OCI-LY1 (cell line): ENCODE measurements around the gene GABRD.

Source experiments
- H2AFZ ChIP-seq: fragments of 200-600 bp; sonication (generic), shearing (Covaris generic); 2 replicates; pipeline ENCODE4 v1.6.0; 2014; ENCODE audit warnings: antibody characterized with exemption, mild to moderate bottlenecking, low read length
- H3F3A ChIP-seq: fragments of 200-600 bp; sonication (generic), shearing (Covaris generic); 2 replicates; pipeline ENCODE4 v1.6.0; 2014; ENCODE audit warnings: mild to moderate bottlenecking, antibody characterized with exemption, low read length, moderate library complexity; ENCODE audit not compliant: insufficient read depth
- H3K27ac ChIP-seq: fragments of 200-600 bp; sonication (generic); 2 replicates; pipeline ENCODE4 v1.5.1; 2014; ENCODE audit warnings: low read length, mixed run types, mild to moderate bottlenecking, low read depth; ENCODE audit not compliant: poor library complexity, severe bottlenecking
- H3K27me3 ChIP-seq: fragments of 200-600 bp; sonication (generic); 2 replicates; pipeline ENCODE4 v1.6.0; 2014; ENCODE audit warnings: antibody characterized with exemption, mild to moderate bottlenecking, low read length, moderate library complexity; ENCODE audit not compliant: insufficient read depth
- H3K36me3 ChIP-seq: fragments of 200-600 bp; sonication (generic); 2 replicates; pipeline ENCODE4 v1.6.1; 2014; ENCODE audit warnings: mild to moderate bottlenecking, antibody characterized with exemption, low read length, moderate library complexity, mixed read lengths; ENCODE audit not compliant: insufficient read depth
- H3K4me1 ChIP-seq: fragments of 200-600 bp; sonication (generic); 2 replicates; pipeline ENCODE4 v1.5.1; 2014; ENCODE audit warnings: mild to moderate bottlenecking, low read length, moderate library complexity; ENCODE audit not compliant: insufficient read depth, severe bottlenecking
- H3K4me2 ChIP-seq: fragments of 200-600 bp; sonication (generic), shearing (Covaris generic); 2 replicates; pipeline ENCODE4 v1.6.1; 2014; ENCODE audit warnings: low read length
- H3K4me3 ChIP-seq: fragments of 200-600 bp; sonication (generic); 2 replicates; pipeline ENCODE4 v1.5.1; 2014; ENCODE audit warnings: low read length, low read depth, mild to moderate bottlenecking, mixed read lengths; ENCODE audit not compliant: poor library complexity, severe bottlenecking
- H3K79me2 ChIP-seq: fragments of 200-600 bp; shearing (Covaris generic); 2 replicates; pipeline ENCODE4 v1.6.1; 2016; ENCODE audit warnings: mixed run types, low read length, mixed read lengths; ENCODE audit not compliant: insufficient read depth
- H3K9ac ChIP-seq: fragments of 200-600 bp; sonication (generic), shearing (Covaris generic); 2 replicates; pipeline ENCODE4 v1.6.1; 2014; ENCODE audit warnings: mild to moderate bottlenecking, low read length, mixed read lengths
- H3K9me2 ChIP-seq: fragments of 200-600 bp; sonication (generic), shearing (Covaris generic); 2 replicates; pipeline ENCODE4 v1.6.1; 2014; ENCODE audit warnings: low read depth, mild to moderate bottlenecking, low read length, mixed read lengths
- H3K9me3 ChIP-seq: fragments of 200-600 bp; shearing (Covaris generic); 2 replicates; pipeline ENCODE4 v1.6.1; 2014; ENCODE audit warnings: low read length, mixed read lengths
- H4K20me1 ChIP-seq: fragments of 200-600 bp; sonication (generic), shearing (Covaris generic); 2 replicates; pipeline ENCODE4 v1.6.0; 2016; ENCODE audit warnings: mild to moderate bottlenecking, low read length; ENCODE audit not compliant: insufficient read depth
- CTCF ChIP-seq: fragments of 200-600 bp; sonication (generic), shearing (Covaris generic); IDR thresholded peaks from 2 replicates; pipeline ENCODE4 v1.5.1; 2017; ENCODE audit warnings: mild to moderate bottlenecking, antibody characterized with exemption, low read length, moderate library complexity, mixed read lengths
- EZH2 ChIP-seq: fragments of 200-600 bp; sonication (generic), shearing (Covaris generic); IDR thresholded peaks from 2 replicates; pipeline ENCODE4 v1.8.0; 2017; ENCODE audit warnings: borderline replicate concordance, mixed run types, mild to moderate bottlenecking, antibody characterized with exemption, low read length, moderate library complexity, mixed read lengths

Gene GABRD

GRCh38 chr1:1989102-1989542 lies 30.0 kb upstream of the GABRD start:
- Histone ChIP-seq H3K79me2 (no peaks in the 10 kb centered on the region), H3K9me3 (no peaks in the 10 kb centered on the region), H4K20me1 (no peaks in the 10 kb centered on the region), H3K9ac (no peak overlapping the region), H2AFZ (no peak overlapping the region), H3K4me2 (no peak overlapping the region), H3K36me3 (no peaks in the 10 kb centered on the region), H3K4me3 (no peak overlapping the region), H3K27me3 (no peaks in the 10 kb centered on the region), H3F3A (no peaks in the 10 kb centered on the region), H3K4me1 (no peaks in the 10 kb centered on the region), H3K27ac (no peak overlapping the region), H3K9me2 (no peaks in the 10 kb centered on the region)
- TF ChIP-seq CTCF = no peak
- TF ChIP-seq EZH2 = no peak

- Histone ChIP-seq H3K4me1 (no peaks in the 10 kb centered on the region), H3K27me3 (no peaks in the 10 kb centered on the region), H3K36me3 (no peaks in the 10 kb centered on the region), H3K27ac (no peak overlapping the region), H3K9me2 (no peaks in the 10 kb centered on the region), H3K4me2 (no peak overlapping the region), H4K20me1 (no peaks in the 10 kb centered on the region), H3K9ac (no peak overlapping the region), H2AFZ (no peak overlapping the region), H3K9me3 (no peaks in the 10 kb centered on the region), H3F3A (no peaks in the 10 kb centered on the region), H3K79me2 (no peaks in the 10 kb centered on the region), H3K4me3 (no peak overlapping the region)
- no peak for TF ChIP-seq EZH2
- no peak for TF ChIP-seq CTCF
Measured at GRCh38 chr1:1989789-1990188, 29.4 kb upstream of the GABRD start.

- H3K27ac ChIP-seq = no peak overlapping the region
- no peak overlapping the region for H2AFZ ChIP-seq
- no peaks in the 10 kb centered on the region for H4K20me1 ChIP-seq
- no peaks in the 10 kb centered on the region for H3K36me3 ChIP-seq
- no peak overlapping the region for H3K4me3 ChIP-seq
- no peak overlapping the region for H3K4me2 ChIP-seq
- no peak overlapping the region for H3K9ac ChIP-seq
- no peaks in the 10 kb centered on the region for H3F3A ChIP-seq
- no peaks in the 10 kb centered on the region for H3K27me3 ChIP-seq
- H3K79me2 ChIP-seq = no peaks in the 10 kb centered on the region
- TF ChIP-seq CTCF (no peak), EZH2 (no peak)
- H3K9me3 ChIP-seq = no peaks in the 10 kb centered on the region
- no peaks in the 10 kb centered on the region for H3K4me1 ChIP-seq
- H3K9me2 ChIP-seq = no peaks in the 10 kb centered on the region
Measured at GRCh38 chr1:1990222-1990621, 28.9 kb upstream of the GABRD start.
